Measurements from ENCODE around the gene PLXNA2. TPM values are rescaled to one million over a fixed set of nuclear protein-coding genes. Genes with fewer than 3 reads are reported as not detected.

The PLXNA2 gene
- total and polyA plus RNA-seq, 2 donors (not counting 3 experiments of a cell fraction or from before 2014, with no cell fraction given), result 42.6 to 229 TPM

GRCh38 chr1:208212893-208213292 lies 31.3 kb downstream of the PLXNA2 start:
- POLR2A ChIA-PET, result interaction anchor here (1.1 to 1.6 kb wide), 3 partner anchors 9 to 23 kb away, joined by 3 to 7 read pairs (median 4); no protein-coding TSS in a partner anchor
- peak overlapping the region; percentile 92 for H3K27ac ChIP-seq (ENCODE audit: insufficient read depth, low read depth, low read length)

More at GRCh38 chr1:208212893-208213292, 31.3 kb downstream of the PLXNA2 start:
- peaks cover 92% of the 10 kb centered on the region for H3K79me2 ChIP-seq (ENCODE audit: control insufficient read depth, insufficient read depth, low read length)
- H3K4me2 ChIP-seq (ENCODE audit: insufficient read depth, low read length), result peak overlapping the region; percentile 4
- dilution Hi-C loops (cut with MboI; ENCODE audit: extremely low pct_ligation_motif_present, low sequenced_read_pairs), result no loop called here
- intact Hi-C loops (cut with micrococcal nuclease), result loop anchor here (1.0 kb wide), 1 partner anchor 8 kb away; no protein-coding TSS in a partner anchor
- BruUV-seq (replicated peaks), result no TSS peak
- CTCF ChIA-PET, result interaction anchor here (0.8 to 32.5 kb wide), 6 partner anchors 9 to 191 kb away, joined by 3 to 714 read pairs (median 7); partner anchors contain the start of gene PLXNA2
- H3K27me3 ChIP-seq (ENCODE audit: control insufficient read depth in 2 of 2, insufficient read depth in 2 of 2, low read length in 2 of 2), result no peaks in the 10 kb centered on the region
- no peak overlapping the region for H3K4me3 ChIP-seq (replicated peaks in 1 of 3; ENCODE audit: insufficient read depth in 1 of 3, low read depth in 1 of 3, low read length in 3 of 3)
- peak overlapping the region; percentile 1 for H3K9ac ChIP-seq (replicated peaks; ENCODE audit: extremely low read depth, insufficient read depth, low read length)
- no peaks in the 10 kb centered on the region for H3K9me1 ChIP-seq (replicated peaks; ENCODE audit: control insufficient read depth, extremely low read depth, insufficient read depth, low read length)
- FAIRE-seq (no peak), DNase-seq (ENCODE audit: low read depth, low spot score) (no peak)
- H2AFZ ChIP-seq (ENCODE audit: low read depth, low read length), result no peak overlapping the region
- peaks cover 29 to 30% of the 10 kb centered on the region in 2 experiments for H3K36me3 ChIP-seq (ENCODE audit: control insufficient read depth in 2 of 2, extremely low read depth in 1 of 2, insufficient read depth in 2 of 2, low read length in 2 of 2)
- no peaks in the 10 kb centered on the region for H4K20me1 ChIP-seq (replicated peaks; ENCODE audit: control insufficient read depth, extremely low read depth, insufficient read depth, low read length)
- H3K9me3 ChIP-seq (replicated peaks; ENCODE audit: control insufficient read depth, insufficient read depth, low read length), result no peaks in the 10 kb centered on the region
- TF ChIP-seq CTCF (IDR thresholded peaks at IDR 0.05; ENCODE audit: extremely low read depth in 1 of 2, insufficient read depth in 1 of 2, low read depth in 1 of 2, low read length in 2 of 2) (no peak), FOS (IDR thresholded peaks at IDR 0.05; ENCODE audit: borderline replicate concordance, insufficient read depth, low read length) (no peak), JUN (IDR thresholded peaks at IDR 0.05; ENCODE audit: borderline replicate concordance, insufficient read depth, insufficient read length, low read depth) (no peak), POLR2A (IDR thresholded peaks at IDR 0.05; ENCODE audit: low read depth, low read length) (no peak), MYC (IDR thresholded peaks at IDR 0.05; ENCODE audit: low read depth, low read length) (no peak), GATA2 (IDR thresholded peaks at IDR 0.05; ENCODE audit: insufficient read depth, insufficient read length, low read depth, low read length) (no peak), POLR2AphosphoS5 (IDR thresholded peaks at IDR 0.05; ENCODE audit: insufficient read depth, low read depth, low read length) (no peak), EZH2 (IDR thresholded peaks at IDR 0.05; ENCODE audit: borderline replicate concordance, low read depth, low read length, severe bottlenecking) (no peak)
- TF ChIP-seq, protein P1, sequence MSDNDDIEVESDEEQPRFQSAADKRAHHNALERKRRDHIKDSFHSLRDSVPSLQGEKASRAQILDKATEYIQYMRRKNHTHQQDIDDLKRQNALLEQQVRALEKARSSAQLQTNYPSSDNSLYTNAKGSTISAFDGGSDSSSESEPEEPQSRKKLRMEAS (IDR thresholded peaks at IDR 0.05; ENCODE audit: insufficient read depth, insufficient read length), result no peak
- H3K4me1 ChIP-seq (ENCODE audit: control insufficient read depth, extremely low read depth, insufficient read depth, low read length), result peaks cover 91% of the 10 kb centered on the region
